Measurements from ENCODE around the gene LRMDA.

Gene LRMDA

GRCh38 chr10:76353237-76353851 is 921.9 kb downstream of the LRMDA start:
- no peak overlapping the region for H3K4me3 ChIP-seq (ENCODE audit: low read depth, low read length)

GRCh38 chr10:76354212-76354738 is 922.9 kb downstream of the LRMDA start:
- H3K4me3 ChIP-seq (ENCODE audit: low read depth, low read length) = no peak overlapping the region
- TF ChIP-seq CTCF (conservative IDR thresholded peaks at IDR 0.05; ENCODE audit: low read depth, low read length) = no peak
- DNase-seq (ENCODE audit: low read depth) = no peak

More at GRCh38 chr10:76353237-76353851, 921.9 kb downstream of the LRMDA start:
- TF ChIP-seq CTCF (conservative IDR thresholded peaks at IDR 0.05; ENCODE audit: low read depth, low read length) = no peak
- no peak for DNase-seq (ENCODE audit: low read depth)

GRCh38 chr10:76354921-76355320 is 923.5 kb downstream of the LRMDA start:
- TF ChIP-seq CTCF (conservative IDR thresholded peaks at IDR 0.05; ENCODE audit: low read depth, low read length) = no peak
- DNase-seq (ENCODE audit: low read depth) = no peak
- H3K4me3 ChIP-seq (ENCODE audit: low read depth, low read length) = no peak overlapping the region

GRCh38 chr10:76356557-76356956 is 925.1 kb downstream of the LRMDA start:
- DNase-seq (ENCODE audit: low read depth) = no peak
- TF ChIP-seq CTCF (conservative IDR thresholded peaks at IDR 0.05; ENCODE audit: low read depth, low read length) = no peak

GRCh38 chr10:76357726-76358415 is 926.4 kb downstream of the LRMDA start:
- H3K4me3 ChIP-seq (ENCODE audit: low read depth, low read length) = no peak overlapping the region
- no peak for DNase-seq (ENCODE audit: low read depth)
- no peak for TF ChIP-seq CTCF (conservative IDR thresholded peaks at IDR 0.05; ENCODE audit: low read depth, low read length)

More at GRCh38 chr10:76356557-76356956, 925.1 kb downstream of the LRMDA start:
- no peak overlapping the region for H3K4me3 ChIP-seq (ENCODE audit: low read depth, low read length)

GRCh38 chr10:76358743-76359395 is 927.4 kb downstream of the LRMDA start:
- TF ChIP-seq CTCF (conservative IDR thresholded peaks at IDR 0.05; ENCODE audit: low read depth, low read length) = no peak
- DNase-seq (ENCODE audit: low read depth) = no peak
- no peak overlapping the region for H3K4me3 ChIP-seq (ENCODE audit: low read depth, low read length)
